Stimulated activated CD8-positive, alpha-beta memory T cell treated with anti-CD3 and anti-CD28 coated beads, Interleukin-4, amount 100 ng/mL, for 4 hours (primary cell): ENCODE results near the gene AQP7.
"Not testable (repeated sequence)": the region's sequence is repeated elsewhere in the genome, so short reads cannot be mapped to it uniquely, and the experiment has no call there.

ENCODE experiments used
- DNase-seq, 2 donors: peaks; one replicate each; pipeline ENCODE4 v3.0.0-alpha.2; 2020; ENCODE audit warnings: low read depth in 2 of 2, low spot score in 1 of 2

The AQP7 gene

GRCh38 chr9:33377089-33377715 lies 25.2 kb downstream of the AQP7 start:
- DNase-seq: no peak

DNA sequence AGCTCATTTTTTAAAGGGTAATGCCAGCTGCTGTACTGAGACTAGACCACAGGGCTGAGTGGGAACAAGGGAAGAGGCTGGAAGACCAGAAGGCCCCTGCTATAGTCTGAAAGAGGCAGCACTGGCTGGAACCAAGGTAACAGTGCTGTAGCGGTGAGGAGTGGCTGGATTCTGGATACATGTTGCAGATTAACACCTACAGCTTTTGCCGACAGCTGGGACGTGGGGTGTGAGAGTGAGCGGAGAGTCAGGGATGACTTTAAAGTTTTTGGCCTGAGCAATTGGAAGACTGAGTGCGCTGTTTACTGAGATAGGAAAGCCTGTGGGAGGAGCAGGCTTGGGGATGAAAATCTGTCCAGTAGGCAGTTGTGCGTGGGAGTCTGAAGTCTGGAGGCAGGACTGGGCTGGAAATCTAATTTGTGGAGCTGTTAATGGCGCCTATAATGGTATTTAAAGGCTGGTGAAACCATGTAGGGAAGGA lies 26.5 kb downstream of the AQP7 start:
- DNase-seq: no peak

GRCh38 chr9:33375238-33375840 lies 27.0 kb downstream of the AQP7 start:
- DNase-seq: no peak

DNA sequence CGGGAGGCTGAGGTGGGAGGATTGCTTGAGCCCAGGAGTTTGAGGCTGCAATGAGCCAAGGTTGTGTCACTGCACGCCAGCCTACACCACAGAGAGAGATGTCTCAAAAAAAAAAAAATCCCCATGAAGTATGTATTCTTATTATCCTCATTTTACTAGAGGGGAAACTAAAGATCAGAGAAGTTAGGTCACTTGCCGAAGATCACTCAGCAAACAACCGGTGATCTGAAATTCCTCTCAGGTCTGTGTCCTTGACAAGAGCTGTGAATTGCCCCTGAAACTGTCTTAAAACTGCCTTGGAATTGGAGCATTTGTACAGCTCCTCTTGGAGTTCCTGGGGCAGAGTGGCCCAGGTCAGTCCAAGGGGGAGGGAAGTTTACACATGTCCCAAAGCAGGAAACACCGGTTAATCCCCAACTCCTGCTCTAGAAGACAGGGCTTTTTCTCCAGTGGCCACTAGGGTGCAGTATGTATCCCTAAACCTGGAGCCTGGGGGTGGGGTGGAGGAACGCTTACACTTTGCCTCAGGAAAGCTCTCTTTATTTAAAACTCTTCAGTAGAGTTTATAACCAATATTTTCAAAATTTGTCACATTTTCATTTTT lies 27.6 kb downstream of the AQP7 start:
- DNase-seq: peak; percentile 19 to 42

GRCh38 chr9:33374190-33374589 lies 28.2 kb downstream of the AQP7 start:
- no peak for DNase-seq

DNA sequence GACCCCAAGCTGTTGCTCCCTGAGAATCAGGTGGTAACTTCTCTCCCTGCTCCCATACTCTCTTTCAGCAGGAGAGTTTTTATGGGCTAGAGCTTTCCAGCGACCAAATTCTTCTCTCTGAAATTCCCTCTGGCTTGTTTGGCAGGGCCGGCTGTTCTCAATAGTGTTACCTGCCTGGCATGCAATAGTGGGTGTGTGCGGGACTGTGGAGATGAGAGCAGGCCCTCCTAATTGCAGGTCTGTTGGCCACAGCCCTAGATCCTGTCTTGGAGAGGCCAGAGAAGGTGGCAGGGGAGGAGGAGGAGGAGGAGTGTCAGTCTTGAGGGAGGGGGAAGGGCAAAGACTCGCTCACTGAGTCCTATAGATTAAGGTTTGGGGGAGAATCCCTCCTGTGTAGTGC lies 29.5 kb downstream of the AQP7 start:
- no peak for DNase-seq

- DNase-seq: no peak
Measured at GRCh38 chr9:33366979-33367480, 35.3 kb downstream of the AQP7 start.

DNA sequence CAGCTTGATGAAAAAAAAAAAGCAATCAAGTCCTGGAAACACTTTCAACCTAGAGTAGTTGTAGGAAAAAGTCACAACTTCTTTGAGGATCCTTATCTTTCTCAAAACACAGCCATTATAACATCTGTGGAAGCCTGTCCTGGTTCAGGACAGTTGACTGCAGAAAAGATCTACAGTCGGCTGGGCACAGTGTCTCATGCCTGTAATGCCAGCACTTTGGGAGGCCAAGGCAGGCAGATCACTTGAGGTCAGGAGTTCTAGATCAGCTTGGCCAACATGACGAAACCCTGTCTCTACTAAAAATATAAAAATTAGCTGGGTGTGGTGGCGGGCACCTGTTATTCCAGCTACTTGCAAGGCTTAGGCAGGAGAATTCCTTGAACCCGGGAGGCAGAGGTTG lies 37.6 kb downstream of the AQP7 start:
- not testable (repeated sequence) for DNase-seq

DNA sequence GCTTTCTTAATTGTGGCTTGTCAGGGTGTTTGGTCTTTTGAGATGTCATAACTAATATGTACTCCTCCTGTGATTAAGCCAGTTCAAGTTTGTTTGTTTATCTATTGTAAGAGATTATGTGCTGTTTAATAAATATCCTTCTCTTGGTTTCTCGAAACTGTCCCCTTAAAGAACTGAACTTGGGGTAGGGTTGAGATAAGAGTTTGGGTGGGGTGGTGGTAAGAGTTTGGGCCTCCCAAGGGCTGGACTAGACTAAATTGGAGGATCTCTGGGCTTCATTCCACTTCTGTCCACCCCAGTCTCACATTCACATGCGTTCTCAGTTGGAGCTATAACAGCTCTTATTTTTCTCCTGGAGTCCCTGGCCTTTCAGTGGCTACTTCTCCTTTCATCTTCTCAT lies 38.2 kb downstream of the AQP7 start:
- DNase-seq: no peak

GRCh38 chr9:33358641-33359040 lies 43.7 kb downstream of the AQP7 start:
- not testable (repeated sequence) for DNase-seq

DNA sequence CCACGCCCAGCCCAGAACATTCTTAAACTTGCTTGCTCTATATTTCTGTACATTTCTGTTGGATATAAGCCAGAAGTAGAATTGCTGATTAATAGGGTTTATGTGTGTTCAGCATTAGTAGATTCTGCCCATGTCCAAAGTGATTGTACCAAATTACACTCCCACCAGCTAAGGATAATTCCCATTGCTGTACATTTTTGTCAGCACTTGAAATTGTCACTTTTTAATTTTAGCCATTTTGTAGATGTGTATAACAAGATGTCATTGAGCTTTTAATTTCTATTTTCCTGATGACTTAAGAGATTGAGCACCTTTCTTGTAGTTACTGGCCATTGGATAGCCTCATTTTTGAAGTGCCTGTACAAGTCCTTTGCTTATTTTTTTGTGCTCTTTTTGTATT lies 46.4 kb downstream of the AQP7 start:
- DNase-seq: no peak

DNA sequence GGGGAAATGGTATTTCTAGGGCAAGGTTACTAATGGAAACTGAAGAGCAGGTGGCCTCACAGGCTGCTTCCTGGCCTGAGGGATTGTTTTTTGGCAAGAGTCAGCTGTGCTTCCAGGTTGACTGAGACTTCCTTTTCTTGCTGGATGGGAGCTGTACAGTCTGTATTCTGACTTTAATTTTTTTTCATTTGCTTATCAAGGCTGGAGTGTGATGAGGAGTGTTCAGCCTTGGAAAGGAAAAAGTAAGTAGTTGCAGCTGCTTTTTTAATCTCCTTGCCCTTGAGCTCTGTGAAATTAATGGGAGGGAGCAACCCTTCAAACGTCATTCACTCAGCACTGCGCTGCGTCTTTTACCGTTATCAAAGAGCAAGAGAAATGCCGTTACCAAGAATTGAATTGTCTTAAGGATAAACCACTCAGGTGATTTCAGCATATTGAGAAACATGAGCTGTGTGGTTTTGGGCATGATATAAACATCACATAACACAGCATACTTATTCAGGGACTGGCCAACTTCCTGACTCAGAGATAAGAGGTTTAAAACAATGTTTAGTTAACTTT lies 47.6 kb downstream of the AQP7 start:
- DNase-seq: no peak

DNA sequence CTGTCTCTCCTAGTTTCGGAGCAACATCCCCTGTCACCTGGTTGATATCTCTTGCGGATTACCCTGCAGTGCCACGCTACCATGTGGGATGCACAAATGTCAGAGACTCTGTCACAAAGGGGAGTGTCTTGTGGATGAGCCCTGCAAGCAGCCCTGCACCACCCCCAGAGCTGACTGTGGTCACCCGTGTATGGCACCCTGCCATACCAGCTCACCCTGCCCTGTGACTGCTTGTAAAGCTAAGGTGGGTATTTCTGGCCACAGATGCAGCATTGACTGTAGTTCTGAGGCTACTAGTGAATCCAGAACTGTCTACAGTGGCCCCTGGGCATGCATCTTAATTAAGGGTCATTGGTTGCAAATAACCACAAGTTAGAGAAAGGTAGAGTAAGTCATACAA lies 50.8 kb downstream of the AQP7 start:
- no peak for DNase-seq

DNA sequence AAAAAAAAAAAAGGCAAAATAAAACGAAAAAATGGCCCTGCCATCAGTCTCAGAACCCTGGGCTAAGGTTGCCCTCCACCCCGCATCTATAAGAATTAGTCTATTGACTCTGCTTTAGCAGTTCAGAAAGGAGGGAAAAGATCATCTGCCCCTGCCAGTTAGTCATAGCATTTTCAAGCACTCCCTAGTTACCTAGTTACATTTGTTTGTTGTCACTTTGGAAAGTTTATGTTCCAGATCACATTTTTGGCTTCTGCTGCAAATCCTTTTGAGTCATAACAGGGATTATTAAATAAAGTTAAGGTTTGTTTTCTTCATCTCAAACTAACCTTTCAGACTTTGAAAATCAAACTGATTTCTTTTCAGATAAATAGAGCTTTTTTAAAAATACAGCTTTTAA lies 52.1 kb downstream of the AQP7 start:
- no peak for DNase-seq

DNA sequence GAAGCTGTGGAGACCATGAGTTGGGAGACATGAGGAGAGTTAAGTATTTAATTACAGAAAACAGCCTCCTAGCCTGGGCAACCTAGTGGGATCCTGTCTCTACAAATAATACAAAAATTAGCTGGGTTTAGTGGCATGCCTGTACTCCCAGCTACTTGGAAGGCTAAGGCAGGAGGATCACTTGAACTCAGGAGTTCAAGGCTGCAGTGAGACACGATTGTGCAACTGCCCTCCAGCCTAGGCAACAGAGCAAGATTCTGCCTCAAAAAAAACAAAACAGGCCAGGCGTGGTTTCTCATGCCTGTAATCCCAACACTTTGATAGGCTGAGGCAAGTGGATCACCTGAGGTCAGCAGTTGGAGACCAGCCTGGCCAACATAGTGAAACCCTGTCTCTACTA lies 52.6 kb downstream of the AQP7 start:
- DNase-seq: no peak

DNA sequence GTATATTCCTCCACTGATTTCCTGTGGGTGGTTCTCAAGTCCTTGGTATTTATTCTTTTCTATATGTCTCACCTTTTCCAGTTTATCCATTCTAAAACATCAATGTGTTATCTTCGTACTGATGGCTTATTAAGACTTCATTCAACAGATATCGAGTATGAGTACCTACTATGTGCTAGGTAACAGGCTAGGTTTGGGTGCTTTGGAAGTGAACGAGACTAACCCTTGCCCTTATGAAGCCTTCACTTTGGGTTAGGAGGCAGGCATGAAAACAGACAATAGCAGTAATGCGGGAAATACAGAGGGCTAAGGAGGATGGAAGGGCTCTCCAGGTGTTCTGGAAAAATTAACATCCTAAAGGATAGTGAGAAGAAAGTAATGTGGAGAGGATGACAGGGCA lies 53.4 kb downstream of the AQP7 start:
- DNase-seq: no peak

- no peak for DNase-seq
Measured at GRCh38 chr9:33346564-33346963, 55.8 kb downstream of the AQP7 start.

DNA sequence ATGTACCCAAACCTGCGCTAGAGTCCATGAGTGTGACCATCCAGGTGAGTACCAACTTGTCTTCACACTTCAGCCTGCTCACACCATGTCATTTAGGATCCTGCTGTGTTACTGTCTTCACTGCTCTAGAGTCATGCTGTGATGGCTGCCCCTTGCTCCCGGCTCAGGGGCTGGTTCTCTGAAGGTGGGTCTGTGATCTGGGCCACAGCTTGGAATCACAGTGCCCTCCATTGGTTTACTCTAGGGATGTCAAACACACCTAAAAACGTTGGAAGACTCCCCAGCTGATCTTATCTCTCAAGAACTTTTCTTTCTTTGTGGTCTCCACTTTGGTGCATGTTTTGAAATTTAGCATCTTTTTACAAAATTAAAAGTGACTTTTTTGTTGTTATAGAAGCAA lies 58.2 kb downstream of the AQP7 start:
- no peak for DNase-seq

DNA sequence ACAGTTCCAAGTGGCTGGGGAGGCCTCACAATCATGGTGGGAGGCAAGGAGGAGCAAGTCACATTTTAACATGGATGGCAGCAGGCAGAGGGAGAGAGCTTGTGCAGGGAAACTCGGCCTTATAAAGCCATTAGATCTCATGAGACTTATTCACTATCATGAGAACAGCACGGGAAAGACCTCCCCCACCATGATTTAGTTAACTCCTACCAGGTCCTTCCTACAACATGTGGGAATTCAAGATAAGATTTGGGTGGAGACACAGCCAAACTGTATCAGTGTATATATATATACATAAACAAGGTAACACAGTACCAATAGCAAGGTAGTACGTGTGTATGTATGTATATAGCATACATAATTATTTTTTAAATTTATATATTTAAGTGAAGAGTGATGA lies 61.2 kb downstream of the AQP7 start:
- DNase-seq: no peak

- DNase-seq: no peak
Measured at GRCh38 chr9:33340186-33340585, 62.2 kb downstream of the AQP7 start.
